GM18511 (cell line): ENCODE results near the gene ATP6V0B.
A peak's percentile ranks its signal among the peaks of the same experiment; 100 is the strongest.

Experiments
- ATAC-seq: cut with Tn5 transposase; IDR thresholded peaks from one replicate; pipeline ENCODE4 v1.9.1; 2021; ENCODE audit warnings: mild to moderate bottlenecking, moderate library complexity; ENCODE audit not compliant: unreplicated experiment

The ATP6V0B gene

GRCh38 chr1:43982808-43983207, 8.0 kb downstream of the ATP6V0B start:
- ATAC-seq = no peak

DNA sequence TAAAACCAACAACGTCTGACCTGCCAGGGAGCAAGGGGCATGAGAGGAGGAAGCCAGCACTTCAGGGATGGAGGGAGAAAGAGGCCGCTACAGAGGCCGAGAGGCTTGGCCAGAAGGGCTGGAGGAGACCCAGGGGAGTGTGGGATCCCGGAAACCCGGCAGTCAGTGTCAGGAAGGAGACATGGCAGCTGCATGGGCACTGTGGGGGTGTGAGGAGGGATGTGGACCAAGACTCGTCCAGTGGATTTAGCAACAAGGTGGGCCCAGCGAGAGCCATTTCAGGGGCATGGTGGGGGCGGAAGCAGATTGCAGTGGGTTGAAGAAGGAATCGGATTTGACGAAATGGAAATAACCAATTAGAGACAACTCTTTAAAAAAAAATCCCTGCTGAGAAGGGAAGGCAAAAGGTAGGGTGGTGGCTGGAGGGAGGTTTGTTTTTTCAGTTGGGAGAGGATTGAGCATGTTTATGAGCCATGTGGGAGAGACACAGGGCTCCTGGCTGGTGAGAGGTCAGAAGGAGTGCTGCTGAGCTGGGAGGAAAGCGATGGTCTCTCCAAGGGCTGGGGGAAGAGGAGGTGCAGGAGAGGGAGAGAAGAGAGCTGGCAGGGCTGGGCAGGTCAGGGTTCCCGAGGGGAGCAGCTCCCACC, 8.6 kb downstream of the ATP6V0B start:
- no peak for ATAC-seq

GRCh38 chr1:43984855-43985254, 10.1 kb downstream of the ATP6V0B start:
- no peak for ATAC-seq

DNA sequence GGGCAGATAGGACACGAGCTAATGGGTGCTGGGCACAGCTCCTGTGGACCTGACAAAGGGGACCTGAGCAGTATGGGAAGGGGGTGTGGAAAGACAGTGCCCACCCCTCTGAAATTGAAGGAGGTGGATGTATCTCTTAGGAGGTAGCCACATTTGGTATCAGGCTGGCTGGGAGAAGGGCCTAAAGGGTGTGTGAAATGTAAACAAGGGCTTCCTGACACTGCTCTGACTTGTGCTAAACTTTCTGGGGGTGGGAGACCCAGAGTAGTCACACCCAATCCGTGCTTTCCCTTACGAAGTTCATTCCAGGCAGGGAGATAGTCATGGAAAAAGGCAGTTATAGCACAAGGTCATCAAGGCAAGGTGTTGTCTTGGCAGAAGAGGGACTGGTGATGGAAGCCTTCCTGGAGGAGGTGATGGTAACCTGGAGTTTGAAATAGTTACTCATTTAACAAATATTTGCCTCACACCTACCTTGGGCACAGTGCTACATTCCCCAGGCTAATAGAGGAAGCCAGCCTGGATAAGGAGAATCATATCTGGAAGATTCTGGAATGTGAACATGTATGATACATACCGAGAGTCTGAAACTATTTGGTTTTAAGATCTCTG, 11.3 kb downstream of the ATP6V0B start:
- ATAC-seq = no peak

DNA sequence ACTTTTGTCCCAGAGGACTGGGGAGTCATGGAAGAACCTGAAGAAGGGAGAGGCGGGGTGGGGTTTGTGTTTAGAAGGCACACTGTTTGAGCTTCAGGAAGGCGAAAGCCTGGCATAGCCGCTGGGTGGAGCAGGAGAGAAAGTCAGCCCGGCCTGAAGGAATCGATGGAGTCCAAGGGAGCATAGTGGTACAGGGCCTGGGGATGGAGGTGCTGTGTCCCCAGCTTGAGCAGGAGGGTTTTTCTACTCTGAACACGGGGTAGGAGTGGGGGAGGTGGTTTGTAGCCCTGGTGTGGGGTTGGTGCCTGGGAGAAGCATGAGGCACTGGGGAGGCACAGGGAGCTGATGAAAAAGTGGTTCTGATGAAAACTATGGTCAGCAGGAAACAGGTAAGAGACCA, 12.0 kb downstream of the ATP6V0B start:
- ATAC-seq = no peak

DNA sequence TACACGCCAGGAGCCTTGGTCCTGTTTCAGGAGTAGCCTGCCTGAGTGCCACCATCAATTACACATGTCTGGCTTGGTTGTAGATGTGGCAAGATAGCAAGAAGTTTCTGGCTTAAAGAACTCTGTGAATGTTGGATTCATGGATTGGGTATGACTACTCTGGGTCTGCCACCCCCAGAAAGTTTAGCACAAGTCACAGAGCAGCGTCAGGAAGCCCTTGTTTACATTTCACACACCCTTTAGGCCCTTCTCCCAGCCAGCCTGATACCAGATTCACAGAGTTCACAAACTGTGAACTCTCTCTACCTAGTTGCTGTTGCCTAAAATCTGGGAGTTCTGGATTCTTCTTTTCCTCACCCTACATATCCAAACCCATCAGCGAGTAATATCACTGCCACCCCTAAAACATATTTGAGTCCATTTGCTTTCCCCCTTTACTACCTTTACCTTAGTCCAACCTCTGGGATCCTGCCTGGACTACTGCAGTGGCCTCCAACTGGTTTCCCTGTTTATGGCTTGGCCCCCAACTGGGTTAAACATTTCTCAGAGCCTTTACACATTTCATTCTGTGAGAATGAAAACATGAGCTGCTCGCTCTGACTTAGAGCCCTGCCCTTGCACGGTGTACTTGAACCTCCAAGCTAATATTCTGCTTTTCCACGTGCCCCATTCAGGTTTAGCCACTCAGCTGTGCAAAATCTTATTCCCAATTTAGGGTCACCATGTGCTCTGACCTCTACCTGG, 12.6 kb downstream of the ATP6V0B start:
- ATAC-seq = no peak

GRCh38 chr1:43990271-43991199, 15.8 kb downstream of the ATP6V0B start:
- no peak for ATAC-seq

GRCh38 chr1:43991200-43991475, 16.4 kb downstream of the ATP6V0B start:
- peak; percentile 21 for ATAC-seq

DNA sequence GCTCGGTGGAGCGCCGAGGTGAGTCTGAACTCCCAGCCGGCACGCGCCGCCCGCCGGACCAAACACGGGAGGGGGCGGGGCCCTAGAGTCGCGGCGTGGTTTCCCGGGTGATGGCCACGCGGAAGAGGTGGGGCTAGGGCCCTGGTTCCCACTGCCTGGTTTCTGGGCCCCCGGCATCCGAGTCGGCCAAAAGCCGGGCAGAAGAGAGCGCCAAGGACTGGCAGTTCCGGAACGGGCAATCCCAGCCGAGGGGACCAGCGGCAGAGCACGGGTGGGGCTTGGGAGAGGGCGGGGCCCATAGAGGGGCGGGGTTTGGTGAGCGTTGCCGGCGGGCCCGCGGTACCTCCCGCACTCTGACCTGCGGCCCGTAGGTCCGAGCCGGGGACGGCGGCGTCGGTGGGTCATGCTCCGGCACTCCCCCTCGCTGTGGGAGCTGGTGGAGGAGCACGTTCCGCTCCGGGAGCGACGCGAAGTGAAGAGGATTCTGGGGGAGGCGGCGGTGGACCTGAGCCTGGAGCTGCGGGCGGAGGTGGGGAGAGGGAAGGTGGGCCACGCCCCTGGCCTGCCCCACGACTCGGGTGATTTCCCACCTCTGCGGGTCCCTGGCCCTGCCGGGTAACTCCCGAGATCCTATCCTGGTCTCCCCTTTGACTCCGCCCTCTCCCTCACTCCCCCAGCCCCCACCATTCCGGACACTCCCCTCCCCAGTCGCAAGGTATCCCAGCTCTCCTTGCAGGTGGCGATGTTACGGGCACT, 16.9 kb downstream of the ATP6V0B start, which contains the start of gene CCDC24:
Gene CCDC24, plus strand, starts transcription at position 124 of the 756 bp plus-strand sequence. Its CDS starts 280 bp downstream, at position 404.
- ATAC-seq = peak; percentile 76

DNA sequence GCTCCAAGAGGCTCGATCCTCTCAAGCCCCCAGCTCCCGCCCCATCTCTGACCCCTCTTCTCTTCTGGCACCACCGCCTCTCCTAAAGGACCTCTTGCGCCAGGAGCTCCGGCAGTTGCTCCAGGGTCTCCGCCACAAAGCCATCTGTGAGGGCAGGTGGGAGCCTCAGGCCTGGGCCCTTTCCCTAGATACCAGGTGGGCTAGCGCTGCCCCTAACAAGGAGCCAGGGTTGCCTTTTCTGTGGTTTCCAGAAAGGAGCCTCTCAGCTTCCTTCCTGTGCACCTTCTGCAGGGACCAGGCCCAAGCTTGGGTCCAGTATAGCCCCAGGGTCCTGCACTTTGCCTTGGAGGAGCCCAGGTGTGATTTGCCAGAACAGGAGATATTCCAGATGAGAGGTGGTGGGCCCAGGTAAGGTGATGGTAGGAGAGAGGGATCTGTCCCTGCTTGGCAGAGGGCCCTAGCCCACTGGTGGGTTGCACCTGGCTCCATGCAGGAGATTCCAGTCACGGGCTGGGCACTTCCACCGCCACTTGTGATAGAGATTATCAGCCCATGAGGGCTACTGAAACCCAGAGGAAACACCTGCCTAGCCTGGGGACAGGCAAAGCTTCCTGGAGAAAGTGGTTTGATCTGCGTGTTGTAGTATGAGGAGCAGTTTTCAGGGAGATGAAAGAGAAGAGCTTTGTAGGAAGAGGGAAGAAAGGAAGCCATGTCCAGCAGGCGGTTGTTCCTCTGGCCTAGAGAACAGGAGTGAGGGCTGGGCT, 17.7 kb downstream of the ATP6V0B start:
- no peak for ATAC-seq

DNA sequence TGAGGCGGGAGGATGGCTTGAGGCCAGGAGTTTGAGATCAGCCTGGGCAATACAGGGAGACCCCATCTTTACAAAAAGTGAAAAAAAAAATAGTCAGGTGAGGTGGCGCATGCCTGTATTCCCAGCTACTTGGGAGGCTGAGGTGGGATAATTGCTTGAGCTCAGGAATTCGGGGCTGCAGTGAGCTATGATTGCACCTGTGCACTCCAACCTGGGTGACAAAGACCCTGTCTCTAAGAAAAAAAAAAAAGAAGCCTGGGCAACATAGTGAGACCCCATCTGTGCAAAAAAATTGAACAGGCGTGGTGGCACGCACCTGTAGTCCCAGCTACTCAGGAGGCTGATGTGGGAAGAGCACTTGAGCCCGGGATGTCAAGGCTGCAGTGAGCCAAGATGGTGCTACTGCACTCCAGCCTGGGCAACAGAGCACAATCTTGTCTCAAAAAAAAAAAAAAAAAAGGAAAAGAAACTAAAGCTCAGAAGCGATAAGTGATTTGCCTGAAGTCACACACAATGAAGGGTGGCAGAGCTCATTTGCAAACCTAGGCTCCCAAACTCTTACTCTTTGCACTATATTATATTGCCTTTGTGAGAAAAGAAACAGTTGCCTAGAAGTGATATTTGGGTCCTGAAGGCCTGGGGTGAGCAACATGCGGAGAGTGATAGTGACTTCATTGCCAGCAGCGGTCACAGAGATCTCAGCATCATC, 18.6 kb downstream of the ATP6V0B start:
- no peak for ATAC-seq

- no peak for ATAC-seq
Measured at GRCh38 chr1:43994071-43994470, 19.3 kb downstream of the ATP6V0B start.

DNA sequence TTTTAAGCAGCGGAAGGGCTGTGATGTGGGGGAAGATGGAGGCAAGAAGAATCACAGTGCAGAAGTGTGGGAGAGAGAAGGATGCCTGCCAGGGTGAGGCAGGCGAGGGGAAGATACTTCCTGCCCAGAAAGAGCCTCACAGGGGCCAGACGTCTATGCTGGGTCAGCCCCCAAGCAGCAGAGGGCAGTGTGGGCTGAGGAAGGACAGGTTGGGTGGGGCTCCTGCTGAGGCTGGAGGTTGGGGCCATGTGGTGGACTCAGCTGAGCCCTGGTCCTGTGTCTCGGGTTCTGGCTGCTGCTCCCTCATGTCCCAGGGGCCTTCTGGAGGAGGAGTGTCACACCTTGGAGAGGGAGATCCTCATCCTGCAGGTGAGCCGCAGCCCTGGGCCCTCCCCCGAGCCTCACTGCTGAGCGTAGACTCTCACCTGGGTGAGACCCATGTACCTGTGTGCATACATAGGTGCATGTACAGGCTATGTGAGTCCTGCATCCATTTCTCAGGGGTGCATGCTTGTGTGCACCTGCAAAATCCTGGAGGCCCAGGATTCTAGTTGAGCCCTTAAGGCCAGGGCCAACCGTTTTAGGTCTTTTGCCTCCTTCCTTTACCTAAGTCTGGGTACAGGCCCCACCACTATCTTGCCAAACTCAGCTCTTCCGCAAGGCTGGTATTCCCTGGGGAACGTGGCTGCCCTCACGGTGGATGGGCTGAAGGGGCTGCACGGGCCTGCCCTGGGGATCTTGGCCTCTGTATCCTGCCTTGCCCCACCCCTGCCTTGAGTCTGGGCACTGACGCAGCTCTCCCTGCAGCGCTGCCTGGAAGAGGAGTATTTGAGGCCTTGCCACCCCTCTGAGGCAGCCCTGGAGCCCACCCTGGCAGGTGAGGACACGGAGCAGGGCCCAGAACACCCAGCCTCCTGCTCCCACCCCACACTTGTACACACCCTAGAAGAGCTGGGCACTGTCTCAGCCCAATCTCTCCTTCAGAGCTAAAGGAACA, 20.3 kb downstream of the ATP6V0B start:
- no peak for ATAC-seq

- no peak for ATAC-seq
Measured at GRCh38 chr1:43995984-43996732, 21.4 kb downstream of the ATP6V0B start.

DNA sequence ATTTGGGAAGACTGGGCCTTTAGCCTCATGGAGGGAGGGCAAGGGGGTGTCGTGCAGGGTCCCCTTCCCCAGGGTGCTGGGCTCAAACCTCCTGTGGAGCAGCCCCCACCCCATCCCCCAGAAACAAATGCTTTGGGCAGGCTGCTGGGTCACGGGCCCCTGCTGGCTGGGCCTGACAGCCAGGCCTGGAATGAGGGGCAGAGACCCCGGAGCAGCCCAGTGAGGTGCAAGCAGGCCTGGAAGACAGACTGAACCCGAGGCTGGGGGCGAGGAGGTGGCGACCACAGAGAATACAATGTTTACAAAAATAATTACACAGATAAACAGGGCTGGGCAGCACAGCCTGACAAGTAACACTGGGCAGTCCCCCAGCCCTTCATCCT, 22.0 kb downstream of the ATP6V0B start:
- ATAC-seq = no peak

- no peak for ATAC-seq
Measured at GRCh38 chr1:43997295-43997999, 22.7 kb downstream of the ATP6V0B start.

- no peak for ATAC-seq
Measured at GRCh38 chr1:43998000-43998378, 23.2 kb downstream of the ATP6V0B start.
